SK-N-SH treated with all-trans-retinoic acid at 6 μM for 48 hours (cell line): ENCODE data around the gene KRT6B.

Source experiments
- ATAC-seq: fragments of 200-7000 bp; cut with Tn5 transposase; 3 replicates; pipeline ENCODE4 v1.9.1; 2020; ENCODE audit warnings: mild to moderate bottlenecking, moderate library complexity
- ARNTL ChIP-seq: fragments of 450-650 bp; formaldehyde crosslinking; IDR thresholded peaks from 2 replicates; pipeline ENCODE4 v1.5.0; 2020; ENCODE audit warnings: low read depth, mild to moderate bottlenecking, moderate library complexity, borderline replicate concordance
- BACH2 ChIP-seq: fragments of 250-450 bp; sonication (Bioruptor Pico); IDR thresholded peaks from 2 replicates; pipeline ENCODE4 v1.9.0; 2021; ENCODE audit warnings: mild to moderate bottlenecking, borderline replicate concordance
- CREB5 ChIP-seq: fragments of 250-450 bp; sonication (Bioruptor Pico); IDR thresholded peaks from 2 replicates; pipeline ENCODE4 v1.5.1; 2020; ENCODE audit warnings: low read depth, mild to moderate bottlenecking, moderate library complexity
- CSDC2 ChIP-seq: fragments of 250-450 bp; sonication (Bioruptor Pico); IDR thresholded peaks from 2 replicates; pipeline ENCODE4 v1.5.0; 2020; ENCODE audit warnings: mild to moderate bottlenecking, moderate library complexity
- ESRRG ChIP-seq: fragments of 250-450 bp; sonication (Bioruptor Pico); IDR thresholded peaks from 2 replicates; pipeline ENCODE4 v1.6.1; 2021; ENCODE audit warnings: mild to moderate bottlenecking
- GLIS3 ChIP-seq: fragments of 250-450 bp; sonication (Bioruptor Pico); IDR thresholded peaks from 2 replicates; pipeline ENCODE4 v1.5.0; 2020; ENCODE audit warnings: mild to moderate bottlenecking, moderate library complexity
- ISL1 ChIP-seq: fragments of 250-450 bp; sonication (Bioruptor Pico); IDR thresholded peaks from 2 replicates; pipeline ENCODE4 v2.1.2; 2022; ENCODE audit warnings: mild to moderate bottlenecking, moderate library complexity
- OSR1 ChIP-seq: fragments of 250-450 bp; sonication (Bioruptor Pico); IDR thresholded peaks from 2 replicates; pipeline ENCODE4 v1.8.0; 2022; ENCODE audit warnings: moderate library complexity, mild to moderate bottlenecking, inconsistent platforms
- PATZ1 ChIP-seq: fragments of 250-450 bp; sonication (Bioruptor Pico); IDR thresholded peaks from 2 replicates; pipeline ENCODE4 v1.8.0; 2020; ENCODE audit warnings: mild to moderate bottlenecking, moderate library complexity, borderline replicate concordance
- POU6F1 ChIP-seq: fragments of 250-450 bp; sonication (Bioruptor Pico); IDR thresholded peaks from 2 replicates; pipeline ENCODE4 v1.8.0; 2021; ENCODE audit warnings: low read depth, mild to moderate bottlenecking, moderate library complexity, borderline replicate concordance
- PPARA ChIP-seq: fragments of 250-450 bp; sonication (Bioruptor Pico); IDR thresholded peaks from 2 replicates; pipeline ENCODE4 v1.5.0; 2020; ENCODE audit warnings: mild to moderate bottlenecking, borderline replicate concordance
- RARB ChIP-seq: fragments of 250-450 bp; sonication (Bioruptor Pico); IDR thresholded peaks from 2 replicates; pipeline ENCODE4 v1.8.0; 2021; ENCODE audit warnings: mild to moderate bottlenecking, moderate library complexity
- SNAI2 ChIP-seq: fragments of 250-450 bp; sonication (Bioruptor Pico); IDR thresholded peaks from 2 replicates; pipeline ENCODE4 v1.5.0; 2020; ENCODE audit warnings: mild to moderate bottlenecking, moderate library complexity
- TCF4 ChIP-seq: fragments of 250-450 bp; sonication (Bioruptor Pico); IDR thresholded peaks from 2 replicates; pipeline ENCODE4 v1.8.0; 2021; ENCODE audit warnings: mild to moderate bottlenecking, moderate library complexity, borderline replicate concordance
- TOX ChIP-seq: fragments of 250-450 bp; sonication (Bioruptor Pico); IDR thresholded peaks from 2 replicates; pipeline ENCODE4 v1.8.0; 2021; ENCODE audit warnings: mild to moderate bottlenecking, moderate library complexity, borderline replicate concordance
- TSHZ2 ChIP-seq: fragments of 250-450 bp; sonication (Bioruptor Pico); IDR thresholded peaks from 2 replicates; pipeline ENCODE4 v1.5.0; 2020; ENCODE audit warnings: mild to moderate bottlenecking, moderate library complexity
- ZC3H10 ChIP-seq: fragments of 250-450 bp; sonication (Bioruptor Pico); IDR thresholded peaks from 2 replicates; pipeline ENCODE4 v1.5.1; 2021; ENCODE audit warnings: mild to moderate bottlenecking, moderate library complexity
- ZFP3 ChIP-seq: fragments of 250-450 bp; sonication (Bioruptor Pico); IDR thresholded peaks from 2 replicates; pipeline ENCODE4 v1.5.0; 2020; ENCODE audit warnings: mild to moderate bottlenecking, moderate library complexity
- ZFP30 ChIP-seq: fragments of 450-650 bp; formaldehyde crosslinking; IDR thresholded peaks from 2 replicates; pipeline ENCODE4 v1.5.0; 2022; ENCODE audit warnings: mild to moderate bottlenecking, moderate library complexity
- ZNF565 ChIP-seq: fragments of 450-650 bp; formaldehyde crosslinking; conservative IDR thresholded peaks from 2 replicates; pipeline ENCODE4 v1.5.0; 2020; ENCODE audit warnings: low read depth, mild to moderate bottlenecking, moderate library complexity
- ZNF70 ChIP-seq: fragments of 450-650 bp; formaldehyde crosslinking; IDR thresholded peaks from 2 replicates; pipeline ENCODE4 v1.5.0; 2020; ENCODE audit warnings: mild to moderate bottlenecking, moderate library complexity
- ZNF8 ChIP-seq: fragments of 450-650 bp; formaldehyde crosslinking; IDR thresholded peaks from 2 replicates; pipeline ENCODE4 v1.5.0; 2020; ENCODE audit warnings: mild to moderate bottlenecking, moderate library complexity

Gene KRT6B

GRCh38 chr12:52434760-52435530 is 17.0 kb downstream of the KRT6B start:
- no peak for TF ChIP-seq ZNF70 (CRISPR knock-in tag)
- no peak for TF ChIP-seq PPARA
- no peak for TF ChIP-seq ESRRG
- TF ChIP-seq PATZ1 (CRISPR knock-in tag) = no peak
- no peak for TF ChIP-seq POU6F1 (CRISPR knock-in tag)
- TF ChIP-seq ARNTL (CRISPR knock-in tag) = no peak
- no peak for TF ChIP-seq RARB
- no peak for TF ChIP-seq BACH2
- no peak for TF ChIP-seq ZNF565 (CRISPR knock-in tag)
- no peak for TF ChIP-seq ZC3H10
- TF ChIP-seq SNAI2 (CRISPR knock-in tag) = no peak
- no peak for TF ChIP-seq TCF4 (CRISPR knock-in tag)
- no peak for TF ChIP-seq CREB5
- no peak for TF ChIP-seq OSR1 (CRISPR knock-in tag)
- no peak for TF ChIP-seq ZFP30
- no peak for TF ChIP-seq CSDC2 (CRISPR knock-in tag)
- no peak for TF ChIP-seq TOX (CRISPR knock-in tag)
- TF ChIP-seq ZNF8 = no peak
- no peak for ATAC-seq

- ATAC-seq = no peak
- TF ChIP-seq ZNF70 (CRISPR knock-in tag) (no peak), ZFP3 (CRISPR knock-in tag) (no peak), PATZ1 (CRISPR knock-in tag) (no peak), TSHZ2 (CRISPR knock-in tag) (no peak), OSR1 (CRISPR knock-in tag) (no peak), ISL1 (CRISPR knock-in tag) (no peak), RARB (no peak), GLIS3 (no peak), ZNF8 (no peak)
These were observed 17.7 kb downstream of the KRT6B start, which contains the start of gene KRT75 for GRCh38 chr12:52434081-52434733. TSS of gene KRT75 (minus strand) at chr12:52434371. CDS start at chr12:52434304, 67 bp downstream.
